NT2/D1 (cell line): ENCODE data around the gene DLX1.

ENCODE experiments used
- SUZ12 ChIP-seq: IDR thresholded peaks from 2 replicates; pipeline ENCODE4 v1.6.1; 2011; ENCODE audit not compliant: insufficient read length, insufficient read depth; ENCODE audit errors: extremely low read depth
- YY1 ChIP-seq: IDR thresholded peaks from 2 replicates; pipeline ENCODE4 v1.6.1; 2011; ENCODE audit not compliant: insufficient read length, insufficient read depth
- ZNF274 ChIP-seq: IDR thresholded peaks from 2 replicates; pipeline ENCODE4 v1.6.1; 2011; ENCODE audit warnings: mild to moderate bottlenecking, low read depth, low read length

- TF ChIP-seq YY1 (no peak), ZNF274 (no peak), SUZ12 (no peak)
Measured at GRCh38 chr2:172109988-172110811, 24.9 kb downstream of the DLX1 start.
